Measurements from ENCODE around the gene CDK5RAP1.

DNA sequence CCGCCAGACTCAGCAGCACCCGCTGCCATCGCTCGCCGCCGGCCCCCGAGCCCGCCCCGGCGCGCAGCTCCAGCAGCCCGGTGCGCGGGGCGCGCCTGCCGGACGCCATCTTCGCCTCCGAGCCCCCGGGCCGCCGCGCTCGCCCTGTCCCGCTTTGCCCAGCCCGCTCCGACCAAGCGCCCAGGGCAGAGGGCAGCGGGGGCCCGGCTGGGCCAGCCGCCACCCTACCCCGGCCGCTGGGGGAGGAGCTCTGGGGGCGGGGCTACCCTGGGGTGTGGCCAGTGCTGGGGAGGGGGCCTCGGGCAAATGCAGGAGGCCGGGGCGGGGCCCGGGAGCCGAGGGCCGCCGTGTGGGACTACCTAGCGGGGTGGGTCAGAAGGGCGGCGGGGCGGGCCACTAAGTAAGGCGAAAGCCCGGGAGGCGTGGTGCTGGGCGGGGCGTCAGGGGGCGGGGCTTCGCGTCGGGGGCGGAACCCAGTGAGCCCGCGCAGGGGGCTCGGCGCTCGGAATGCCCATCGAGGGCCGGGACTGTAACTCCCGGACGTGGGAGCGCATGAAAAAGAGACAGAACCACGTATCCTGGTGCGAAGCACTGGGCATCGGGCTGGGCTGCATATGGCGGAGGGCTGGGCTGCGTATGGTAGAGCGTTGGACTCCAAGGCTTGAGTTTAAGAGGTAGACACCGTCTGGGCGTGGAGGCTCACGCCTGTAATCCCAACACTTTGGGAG, 42.4 kb upstream of the CDK5RAP1 start, which contains the start of gene SNTA1:
- TF ChIP-seq EHMT2 (IDR thresholded peaks at IDR 0.05) (peak; percentile 53; the same call in 1 of the 2 replicates), ZNF24 (IDR thresholded peaks at IDR 0.05) (no peak), U2AF1 (optimal IDR thresholded peaks at IDR 0.05; ENCODE audit: low read depth, low read length) (no peak), ZNF274 (IDR thresholded peaks at IDR 0.05; ENCODE audit: borderline replicate concordance, low read depth, low read length) (no peak), MTA2 (IDR thresholded peaks at IDR 0.05; ENCODE audit: low read depth) (no peak)
- TF ChIP-seq, protein P1, sequence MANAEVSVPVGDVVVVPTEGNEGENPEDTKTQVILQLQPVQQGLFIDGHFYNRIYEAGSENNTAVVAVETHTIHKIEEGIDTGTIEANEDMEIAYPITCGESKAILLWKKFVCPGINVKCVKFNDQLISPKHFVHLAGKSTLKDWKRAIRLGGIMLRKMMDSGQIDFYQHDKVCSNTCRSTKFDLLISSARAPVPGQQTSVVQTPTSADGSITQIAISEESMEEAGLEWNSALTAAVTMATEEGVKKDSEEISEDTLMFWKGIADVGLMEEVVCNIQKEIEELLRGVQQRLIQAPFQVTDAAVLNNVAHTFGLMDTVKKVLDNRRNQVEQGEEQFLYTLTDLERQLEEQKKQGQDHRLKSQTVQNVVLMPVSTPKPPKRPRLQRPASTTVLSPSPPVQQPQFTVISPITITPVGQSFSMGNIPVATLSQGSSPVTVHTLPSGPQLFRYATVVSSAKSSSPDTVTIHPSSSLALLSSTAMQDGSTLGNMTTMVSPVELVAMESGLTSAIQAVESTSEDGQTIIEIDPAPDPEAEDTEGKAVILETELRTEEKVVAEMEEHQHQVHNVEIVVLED (CRISPR knock-in tag; IDR thresholded peaks at IDR 0.05) = no peak
